Endothelial cell of umbilical vein (primary cell): ENCODE data around the gene MKKS. TPM values are rescaled to one million over a fixed set of nuclear protein-coding genes. Genes with fewer than 3 reads are reported as not detected.
"Not testable (repeated sequence)": the region's sequence is repeated elsewhere in the genome, so short reads cannot be mapped to it uniquely, and the experiment has no call there.

Experiments
- BruUV-seq: library from RNA; stranded (reverse); fragments of 400-500 nt; replicated peaks from 2 replicates; lab custom pipeline; 2021; lab: Mats Ljungman, UMichigan
- CTCF ChIA-PET: fragments of 300-600, 350-600 bp; sonication (Branson Sonifier 250); formaldehyde crosslinking; loops from one replicate; lab custom pipeline; 2021; ENCODE audit warnings: antibody characterized with exemption, inconsistent platforms; lab: Charles Lee
- POLR2A ChIA-PET: fragments of 300-600, 350-600 bp; sonication (Branson Sonifier 250); formaldehyde crosslinking; loops from one replicate; lab custom pipeline; 2021; ENCODE audit warnings: antibody characterized with exemption, inconsistent platforms; lab: Charles Lee
- DNase-seq: peaks from one replicate; pipeline ENCODE4 v3.0.0-alpha.2; 2011; ENCODE audit warnings: low read depth, low spot score
- FAIRE-seq: peaks from 2 replicates; lab custom pipeline; 2011; peaks lifted over from hg19 to GRCh38; lab: Jason Lieb, UNC
- H2AFZ ChIP-seq: 2 replicates; pipeline ENCODE4 v1.6.0; 2012; ENCODE audit warnings: low read depth, low read length, control low read depth, inconsistent platforms
- H3K27ac ChIP-seq: 2 replicates; pipeline ENCODE4 v1.5.1; 2011; ENCODE audit warnings: low read depth, mild to moderate bottlenecking, control low read depth, low read length, moderate library complexity; ENCODE audit not compliant: insufficient read depth
- H3K27me3 ChIP-seq, 2 experiments: 2 replicates each; pipeline versions ENCODE4 v1.6.0 to v1.6.1; 2011; ENCODE audit warnings: low read length in 2 of 2, mixed read lengths in 1 of 2; ENCODE audit not compliant: control insufficient read depth in 2 of 2, insufficient read depth in 2 of 2
- H3K36me3 ChIP-seq, 2 experiments: 2 replicates in 1 of 2; 3 replicates in 1 of 2; pipeline ENCODE4 v1.5.1; 2011; ENCODE audit warnings: low read length in 2 of 2, mild to moderate bottlenecking in 1 of 2, moderate library complexity in 1 of 2; ENCODE audit not compliant: control insufficient read depth in 2 of 2, insufficient read depth in 2 of 2; ENCODE audit errors: extremely low read depth in 1 of 2
- H3K4me1 ChIP-seq: 3 replicates; pipeline ENCODE4 v1.5.1; 2011; ENCODE audit warnings: mild to moderate bottlenecking, low read length; ENCODE audit not compliant: control insufficient read depth, insufficient read depth; ENCODE audit errors: extremely low read depth
- H3K4me2 ChIP-seq: 2 replicates; pipeline ENCODE4 v1.6.1; 2011; ENCODE audit warnings: low read length, control low read depth, mixed read lengths; ENCODE audit not compliant: insufficient read depth
- H3K4me3 ChIP-seq, 3 experiments: fragments of 200-600 bp in 1 of 3; sonication (generic), shearing (Covaris generic) in 1 of 3; replicated peaks in 1 of 3; 2 replicates each; pipeline ENCODE4 v1.5.1; 2011 to 2016; ENCODE audit warnings: control low read depth in 3 of 3, low read length in 3 of 3, mild to moderate bottlenecking in 2 of 3, inconsistent platforms in 1 of 3, low read depth in 1 of 3, moderate library complexity in 1 of 3; ENCODE audit not compliant: insufficient read depth in 1 of 3
- H3K79me2 ChIP-seq: 2 replicates; pipeline ENCODE4 v1.6.0; 2012; ENCODE audit warnings: low read length, inconsistent platforms; ENCODE audit not compliant: control insufficient read depth, insufficient read depth
- H3K9ac ChIP-seq: replicated peaks from 2 replicates; pipeline ENCODE3; 2011; ENCODE audit warnings: low read length, control low read depth; ENCODE audit not compliant: insufficient read depth; ENCODE audit errors: extremely low read depth
- H3K9me1 ChIP-seq: replicated peaks from 3 replicates; pipeline ENCODE4 v1.6.0; 2011; ENCODE audit warnings: mild to moderate bottlenecking, low read length; ENCODE audit not compliant: control insufficient read depth, insufficient read depth; ENCODE audit errors: extremely low read depth
- H3K9me3 ChIP-seq: replicated peaks from 2 replicates; pipeline ENCODE4 v1.5.1; 2012; ENCODE audit warnings: low read length, inconsistent platforms; ENCODE audit not compliant: control insufficient read depth, insufficient read depth
- H4K20me1 ChIP-seq: replicated peaks from 2 replicates; pipeline ENCODE3; 2011; ENCODE audit warnings: mild to moderate bottlenecking, low read length; ENCODE audit not compliant: control insufficient read depth, insufficient read depth; ENCODE audit errors: extremely low read depth
- CTCF ChIP-seq, 2 donors: IDR thresholded peaks; 1 replicate in 1 of 2; 2 replicates in 1 of 2; pipeline ENCODE4 v1.5.1; 2011; ENCODE audit warnings: low read length in 2 of 2, mild to moderate bottlenecking in 2 of 2, moderate library complexity in 2 of 2, control low read depth in 1 of 2, inconsistent platforms in 1 of 2, low read depth in 1 of 2; ENCODE audit not compliant: insufficient read depth in 1 of 2; ENCODE audit errors: extremely low read depth in 1 of 2
- EZH2 ChIP-seq: IDR thresholded peaks from 2 replicates; pipeline ENCODE4 v1.6.1; 2012; ENCODE audit warnings: borderline replicate concordance, low read depth, mild to moderate bottlenecking, moderate library complexity, low read length, inconsistent platforms; ENCODE audit not compliant: severe bottlenecking
- FOS ChIP-seq: IDR thresholded peaks from 2 replicates; pipeline ENCODE4 v1.6.1; 2011; ENCODE audit warnings: mild to moderate bottlenecking, low read length, moderate library complexity, borderline replicate concordance; ENCODE audit not compliant: insufficient read depth
- GATA2 ChIP-seq: IDR thresholded peaks from 2 replicates; pipeline ENCODE4 v1.7.0; 2011; ENCODE audit warnings: low read depth, mild to moderate bottlenecking, moderate library complexity, mixed read lengths, low read length; ENCODE audit not compliant: insufficient read length, insufficient read depth
- JUN ChIP-seq: IDR thresholded peaks from 2 replicates; pipeline ENCODE4 v1.6.1; 2011; ENCODE audit warnings: borderline replicate concordance, low read depth; ENCODE audit not compliant: insufficient read length, insufficient read depth
- MAX ChIP-seq: IDR thresholded peaks from 2 replicates; pipeline ENCODE4 v1.6.1; 2011; ENCODE audit not compliant: insufficient read depth, insufficient read length
- MYC ChIP-seq: IDR thresholded peaks from one replicate; pipeline ENCODE4 v1.6.1; 2011; ENCODE audit warnings: mild to moderate bottlenecking, low read depth, low read length
- POLR2A ChIP-seq: IDR thresholded peaks from 2 replicates; pipeline ENCODE4 v1.6.1; 2012; ENCODE audit warnings: low read depth, mild to moderate bottlenecking, control low read depth, low read length
- POLR2AphosphoS5 ChIP-seq: IDR thresholded peaks from 2 replicates; pipeline ENCODE4 v1.6.1; 2012; ENCODE audit warnings: low read depth, mild to moderate bottlenecking, control low read depth, low read length, moderate library complexity; ENCODE audit not compliant: insufficient read depth
- dilution Hi-C: fragments of 300-500 bp; cut with MboI; formaldehyde crosslinking; loops from one replicate; pipeline ENCODE4 v1.15.0; 2019; ENCODE audit warnings: low sequenced_read_pairs; ENCODE audit not compliant: extremely low pct_ligation_motif_present
- intact Hi-C: fragments of 100-400 bp; cut with micrococcal nuclease; formaldehyde crosslinking; loops from one replicate; pipeline ENCODE4 v1.10.0; 2022
- polyA plus RNA-seq, 4 experiments: library from polyadenylated mRNA; depleted of rRNA in 3 of 4; stranded (reverse) in 3 of 4; unstranded in 1 of 4; fragments of >200 nt; gene quantifications; 2 replicates each; pipeline versions ENCODE4 v1.2.1 to v1.2.3, GENCODE V29; 2011 to 2012; ENCODE audit warnings: missing spikeins in 1 of 4
- total RNA-seq: library from RNA; stranded (reverse); gene quantifications from 2 replicates; pipeline ENCODE4 v1.2.3, GENCODE V29; 2021

The MKKS gene
- total and polyA plus RNA-seq, 2 donors (not counting 3 experiments of a cell fraction or from before 2014, with no cell fraction given), result 7.9 to 10.5 TPM

GRCh38 chr20:10398834-10399369 is 35.1 kb downstream of the MKKS start:
- BruUV-seq, result no TSS peak
- intact Hi-C loops, result no loop called here
- DNase-seq (no peak), FAIRE-seq (no peak)
- no peaks in the 10 kb centered on the region for H3K9me3 ChIP-seq
- no peaks in the 10 kb centered on the region for H3K36me3 ChIP-seq
- no peaks in the 10 kb centered on the region for H4K20me1 ChIP-seq
- no peaks in the 10 kb centered on the region for H3K27me3 ChIP-seq
- H2AFZ ChIP-seq, result no peak overlapping the region
- no peak for TF ChIP-seq FOS
- TF ChIP-seq MAX, result no peak
- no peak for TF ChIP-seq MYC
- no peak for TF ChIP-seq GATA2
- TF ChIP-seq POLR2A, result no peak
- TF ChIP-seq JUN, result no peak
- no peak for TF ChIP-seq CTCF (IDR thresholded peaks at IDR 0.05; ENCODE audit: extremely low read depth in 1 of 2, insufficient read depth in 1 of 2, low read depth in 1 of 2, low read length in 2 of 2)
- no peak for TF ChIP-seq POLR2AphosphoS5
- TF ChIP-seq EZH2, result no peak
- H3K4me2 ChIP-seq, result no peak overlapping the region
- dilution Hi-C loops, result no loop called here
- no peaks in the 10 kb centered on the region for H3K4me1 ChIP-seq
- ChIA-PET POLR2A (no interaction called here), CTCF (no interaction called here)
- no peaks in the 10 kb centered on the region for H3K9me1 ChIP-seq
- no peak overlapping the region for H3K27ac ChIP-seq
- no peak overlapping the region for H3K9ac ChIP-seq
- no peak overlapping the region for H3K4me3 ChIP-seq
- H3K79me2 ChIP-seq, result no peaks in the 10 kb centered on the region

- dilution Hi-C loops, H3K27me3 ChIP-seq, CTCF ChIA-PET, FAIRE-seq, H3K4me2 ChIP-seq, H3K36me3 ChIP-seq, BruUV-seq, H3K9me1 ChIP-seq, H3K27ac ChIP-seq, DNase-seq, H2AFZ ChIP-seq, H3K9ac ChIP-seq, H4K20me1 ChIP-seq, H3K4me3 ChIP-seq, H3K4me1 ChIP-seq, POLR2A ChIA-PET, intact Hi-C loops, H3K9me3 ChIP-seq, H3K79me2 ChIP-seq: not testable (repeated sequence)
These were observed 39.3 kb downstream of the MKKS start for GRCh38 chr20:10394752-10395151.
